IMR-90 (cell line): ENCODE data around the gene PAX1. TPM values are rescaled to one million over a fixed set of nuclear protein-coding genes. Genes with fewer than 3 reads are reported as not detected.

ENCODE experiments used
- ATAC-seq: fragments of 200-7000 bp; cut with Tn5 transposase; 2 replicates; pipeline ENCODE4 v1.9.1; 2020; ENCODE audit warnings: low read depth, mild to moderate bottlenecking, moderate library complexity
- BruUV-seq: library from RNA; stranded (reverse); fragments of 400-500 nt; replicated peaks from 2 replicates; lab custom pipeline; 2021; lab: Mats Ljungman, UMichigan
- CTCF ChIA-PET: fragments of 300-600 bp; formaldehyde crosslinking; extraction: SDS; loops from one replicate; lab custom pipeline; 2021; ENCODE audit warnings: antibody characterized with exemption; lab: Yijun Ruan, JAX
- POLR2A ChIA-PET: fragments of 300-600 bp; sonication (Branson Sonifier 250); formaldehyde crosslinking; loops from one replicate; lab custom pipeline; 2022; ENCODE audit warnings: antibody characterized with exemption; ENCODE audit not compliant: unreplicated experiment; lab: Charles Lee
- DNase-seq: peaks from one replicate; pipeline ENCODE4 v3.0.0; 2013
- H2AFZ ChIP-seq: replicated peaks from 2 replicates; pipeline ENCODE3; 2013; ENCODE audit warnings: low read length, mild to moderate bottlenecking; ENCODE audit not compliant: poor library complexity
- H2AK5ac ChIP-seq: 2 replicates; pipeline ENCODE4 v1.6.1; 2013; ENCODE audit warnings: low read depth, low read length, inconsistent platforms
- H2AK9ac ChIP-seq: replicated peaks from 2 replicates; pipeline ENCODE3; 2013; ENCODE audit warnings: mild to moderate bottlenecking, low read depth, low read length, moderate library complexity; ENCODE audit not compliant: poor library complexity
- H2BK120ac ChIP-seq: 2 replicates; pipeline ENCODE4 v1.6.1; 2013; ENCODE audit warnings: low read depth, low read length, inconsistent platforms
- H2BK15ac ChIP-seq: 3 replicates; pipeline ENCODE4 v1.6.1; 2013; ENCODE audit warnings: low read depth, low read length, inconsistent platforms
- H2BK20ac ChIP-seq: 2 replicates; pipeline ENCODE4 v1.6.1; 2013; ENCODE audit warnings: low read depth, mild to moderate bottlenecking, inconsistent platforms, low read length, moderate library complexity
- H2BK5ac ChIP-seq: 2 replicates; pipeline ENCODE4 v1.6.1; 2013; ENCODE audit warnings: mild to moderate bottlenecking, low read depth, low read length, inconsistent platforms; ENCODE audit not compliant: poor library complexity, severe bottlenecking
- H3K14ac ChIP-seq: replicated peaks from 2 replicates; pipeline ENCODE4 v1.6.1; 2013; ENCODE audit warnings: low read depth, low read length, inconsistent platforms
- H3K18ac ChIP-seq: 2 replicates; pipeline ENCODE4 v1.6.1; 2013; ENCODE audit warnings: low read depth, low read length, control low read depth
- H3K23ac ChIP-seq: 2 replicates; pipeline ENCODE4 v1.6.1; 2013; ENCODE audit warnings: low read depth, low read length, inconsistent platforms
- H3K27ac ChIP-seq: 2 replicates; pipeline ENCODE4 v1.5.1; 2013; ENCODE audit warnings: mild to moderate bottlenecking, control low read depth, low read length; ENCODE audit not compliant: insufficient read depth
- H3K27me3 ChIP-seq: 2 replicates; pipeline ENCODE4 v1.6.1; 2013; ENCODE audit warnings: low read length; ENCODE audit not compliant: control insufficient read depth, insufficient read depth
- H3K36me3 ChIP-seq: 2 replicates; pipeline ENCODE4 v1.6.1; 2013; ENCODE audit warnings: low read length, mixed read lengths; ENCODE audit not compliant: control insufficient read depth, insufficient read depth
- H3K4ac ChIP-seq: 2 replicates; pipeline ENCODE4 v1.6.1; 2013; ENCODE audit warnings: low read depth, low read length, inconsistent platforms
- H3K4me1 ChIP-seq: 2 replicates; pipeline ENCODE4 v1.6.1; 2013; ENCODE audit warnings: low read length, mixed read lengths; ENCODE audit not compliant: control insufficient read depth, insufficient read depth
- H3K4me2 ChIP-seq: 2 replicates; pipeline ENCODE4 v1.6.1; 2013; ENCODE audit warnings: low read depth, mild to moderate bottlenecking, control low read depth, low read length, moderate library complexity
- H3K4me3 ChIP-seq: 2 replicates; pipeline ENCODE4 v1.5.1; 2013; ENCODE audit warnings: low read depth, mild to moderate bottlenecking, control low read depth, low read length, moderate library complexity; ENCODE audit not compliant: insufficient read depth
- H3K56ac ChIP-seq: 2 replicates; pipeline ENCODE4 v1.6.1; 2013; ENCODE audit warnings: low read length, inconsistent platforms; ENCODE audit not compliant: insufficient read depth; ENCODE audit errors: extremely low read depth
- H3K79me1 ChIP-seq, 2 experiments: 2 replicates each; pipeline ENCODE4 v1.6.1; 2013; ENCODE audit warnings: low read length in 2 of 2, inconsistent platforms in 1 of 2, low read depth in 1 of 2
- H3K9ac ChIP-seq: 2 replicates; pipeline ENCODE4 v1.6.1; 2013; ENCODE audit warnings: low read depth, low read length, control low read depth
- H3K9me1 ChIP-seq: 2 replicates; pipeline ENCODE4 v1.6.1; 2013; ENCODE audit warnings: low read length, inconsistent platforms; ENCODE audit not compliant: insufficient read depth
- H3K9me3 ChIP-seq: 2 replicates; pipeline ENCODE4 v1.6.1; 2013; ENCODE audit warnings: low read length; ENCODE audit not compliant: control insufficient read depth, insufficient read depth
- H4K20me1 ChIP-seq: 2 replicates; pipeline ENCODE4 v1.6.1; 2013; ENCODE audit warnings: low read length, inconsistent platforms; ENCODE audit not compliant: insufficient read depth
- H4K5ac ChIP-seq: 2 replicates; pipeline ENCODE4 v1.6.1; 2013; ENCODE audit warnings: mild to moderate bottlenecking, low read depth, low read length, control low read depth
- H4K8ac ChIP-seq, 2 experiments: 2 replicates each; pipeline ENCODE4 v1.6.1; 2013; ENCODE audit warnings: low read depth in 2 of 2, low read length in 2 of 2, control low read depth in 1 of 2, inconsistent platforms in 1 of 2
- H4K91ac ChIP-seq: 2 replicates; pipeline ENCODE4 v1.6.1; 2013; ENCODE audit warnings: low read depth, low read length, inconsistent platforms; ENCODE audit not compliant: insufficient read depth
- whole genome bisulfite sequencing, 2 experiments: methylation state at CpG; one replicate each; pipeline versions ENCODE4 v1.1.5 to v1.1.7; 2013; ENCODE audit warnings: missing lambda C conversion rate in 2 of 2; ENCODE audit not compliant: insufficient read length in 1 of 2; ENCODE audit errors: extremely low coverage in 2 of 2; 5-methylcytosine and 5-hydroxymethylcytosine counted together
- dilution Hi-C: fragments of 300-500 bp; cut with HindIII; formaldehyde crosslinking; loops from one replicate; pipeline ENCODE4 v1.14.3; 2018; ENCODE audit warnings: low sequenced_read_pairs; ENCODE audit not compliant: unreplicated experiment
- in situ Hi-C: fragments of 300-500 bp; cut with MboI; formaldehyde crosslinking; loops from 3 replicates; pipeline ENCODE4 v1.14.3; 2019; ENCODE audit warnings: low sequenced_read_pairs, inconsistent platforms, mixed read lengths
- intact Hi-C: fragments of 100-400 bp; cut with micrococcal nuclease; formaldehyde crosslinking; loops from 2 replicates; pipeline ENCODE4 v1.10.0; 2022
- polyA plus RNA-seq, 3 experiments: library from polyadenylated mRNA; depleted of rRNA; stranded (reverse); fragments of >200 nt; gene quantifications; 2 replicates each; pipeline ENCODE4 v1.2.3, GENCODE V29; 2012; ENCODE audit warnings: low replicate concordance in 1 of 3
- total RNA-seq: library from RNA; depleted of rRNA; stranded (reverse); fragments of >200 nt; gene quantifications from 2 replicates; pipeline ENCODE4 v1.2.3, GENCODE V29; 2012
- TF ChIP-seq, protein P1 (sequence below): fragments of 150-350 bp; IDR thresholded peaks from 2 replicates; pipeline ENCODE4 v1.6.1; 2016; ENCODE audit warnings: low read depth, mild to moderate bottlenecking, low read length, moderate library complexity, borderline replicate concordance

Gene PAX1
- total and polyA plus RNA-seq, 2 of the 4 experiments (the other 2 are of a cell fraction): not detected

DNA sequence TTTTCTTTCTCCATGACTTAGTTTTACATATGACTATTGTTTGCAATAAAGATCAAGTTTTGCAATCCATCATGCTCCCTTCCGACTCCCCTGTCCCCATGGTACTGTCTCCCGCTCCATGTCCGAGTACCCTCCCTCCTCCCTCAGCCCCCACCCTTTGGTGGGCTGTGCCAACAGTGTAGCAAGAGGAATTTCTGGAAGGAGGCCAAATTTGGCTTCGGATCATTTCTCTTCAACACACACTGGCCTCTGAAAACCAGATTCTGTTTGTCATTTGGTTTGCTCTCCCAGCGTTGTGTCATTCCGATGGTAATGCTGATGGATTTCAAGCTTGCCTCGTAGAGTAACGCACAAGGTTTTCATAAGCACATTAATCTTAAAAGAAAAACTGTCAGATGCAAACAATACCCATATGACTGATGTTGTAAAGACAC, 22.9 kb upstream of the PAX1 start:
- Histone ChIP-seq H4K5ac (no peak overlapping the region), H3K79me1 (no peaks in the 10 kb centered on the region), H2BK15ac (no peak overlapping the region), H3K4ac (no peak overlapping the region), H3K14ac (no peak overlapping the region), H4K20me1 (no peaks in the 10 kb centered on the region), H2BK120ac (no peak overlapping the region), H3K27ac (no peak overlapping the region), H3K23ac (no peak overlapping the region), H3K56ac (no peak overlapping the region), H3K27me3 (no peaks in the 10 kb centered on the region), H4K8ac (no peak overlapping the region), H3K4me1 (no peaks in the 10 kb centered on the region), H3K9me1 (no peaks in the 10 kb centered on the region), H3K4me3 (no peak overlapping the region), H3K36me3 (no peaks in the 10 kb centered on the region), H3K9me3 (peaks cover 2% of the 10 kb centered on the region; the same call in 1 of the 2 replicates), H2AK9ac (no peak overlapping the region), H3K4me2 (no peak overlapping the region), H4K91ac (no peak overlapping the region), H2AFZ (no peak overlapping the region), H2BK5ac (no peak overlapping the region), H3K9ac (no peak overlapping the region), H2BK20ac (no peak overlapping the region), H2AK5ac (no peak overlapping the region), H3K18ac (no peak overlapping the region)
- ChIA-PET CTCF (no interaction called here), POLR2A (no interaction called here)
- WGBS, 2 experiments: no CpG with 5 or more reads among the region's 8 CpGs
- dilution Hi-C loops: no loop called here
- intact Hi-C loops: no loop called here
- DNase-seq (no peak), ATAC-seq (no peak)
- no TSS peak for BruUV-seq
- TF ChIP-seq, protein P1, sequence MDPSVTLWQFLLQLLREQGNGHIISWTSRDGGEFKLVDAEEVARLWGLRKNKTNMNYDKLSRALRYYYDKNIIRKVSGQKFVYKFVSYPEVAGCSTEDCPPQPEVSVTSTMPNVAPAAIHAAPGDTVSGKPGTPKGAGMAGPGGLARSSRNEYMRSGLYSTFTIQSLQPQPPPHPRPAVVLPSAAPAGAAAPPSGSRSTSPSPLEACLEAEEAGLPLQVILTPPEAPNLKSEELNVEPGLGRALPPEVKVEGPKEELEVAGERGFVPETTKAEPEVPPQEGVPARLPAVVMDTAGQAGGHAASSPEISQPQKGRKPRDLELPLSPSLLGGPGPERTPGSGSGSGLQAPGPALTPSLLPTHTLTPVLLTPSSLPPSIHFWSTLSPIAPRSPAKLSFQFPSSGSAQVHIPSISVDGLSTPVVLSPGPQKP: no peak
- in situ Hi-C loops: no loop called here
